HG02798 (cell line): ENCODE results near the gene GNLY.

Source experiments
- ATAC-seq: cut with Tn5 transposase; IDR thresholded peaks from one replicate; pipeline ENCODE4 v1.9.1; 2021; ENCODE audit warnings: mild to moderate bottlenecking; ENCODE audit not compliant: unreplicated experiment, poor library complexity

Gene GNLY

DNA sequence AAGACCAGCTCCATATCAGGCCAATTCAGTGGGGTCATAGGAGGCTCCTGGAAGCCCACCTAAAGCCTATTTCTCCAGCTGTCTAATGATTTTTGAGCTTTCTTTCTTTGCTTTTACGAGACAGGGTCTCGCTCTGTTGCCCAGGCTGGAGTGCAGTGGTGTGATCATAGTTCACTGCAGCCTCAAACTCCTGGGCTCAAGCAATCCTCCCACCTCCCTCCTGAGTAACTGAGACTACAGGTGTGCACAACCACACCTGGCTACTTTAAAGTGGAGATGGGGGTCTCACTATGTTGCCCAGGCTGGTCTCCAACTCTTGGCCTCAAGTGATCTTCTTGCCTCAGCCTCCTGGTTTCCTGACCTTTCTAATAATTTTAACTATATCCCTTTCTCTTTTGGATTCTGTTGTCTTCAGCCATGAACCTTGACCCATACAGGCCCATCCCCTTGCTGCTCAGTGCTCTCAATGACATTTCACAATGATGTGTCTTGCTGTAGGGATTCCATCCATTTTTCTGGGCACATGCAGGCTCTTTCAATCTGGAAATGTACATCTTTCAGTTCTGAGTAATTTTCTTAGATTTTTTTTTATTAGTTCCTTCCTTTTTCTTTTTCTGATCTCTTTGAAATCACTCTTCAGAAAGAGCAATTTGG is 29.7 kb downstream of the GNLY start:
- no peak for ATAC-seq

GRCh38 chr2:85724731-85725181 is 30.6 kb downstream of the GNLY start:
- ATAC-seq = no peak

DNA sequence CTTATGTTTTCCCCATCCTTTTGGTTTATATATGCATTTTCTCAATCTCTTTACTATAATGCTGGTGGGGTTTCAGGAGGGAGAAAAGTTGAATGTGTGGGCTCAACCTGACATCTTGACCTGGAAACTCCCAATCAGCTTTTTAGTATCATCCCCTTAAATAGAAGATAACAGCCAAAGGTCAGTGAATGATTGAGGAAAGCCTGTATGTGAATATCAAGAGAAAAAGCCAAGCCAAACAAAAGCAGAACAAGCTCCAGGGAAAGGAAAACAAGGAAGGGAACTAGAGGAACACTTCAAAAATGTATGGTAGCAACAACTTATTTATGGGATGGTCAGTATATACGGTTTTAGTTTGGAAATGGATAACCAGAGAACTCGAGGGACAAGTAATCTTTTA is 31.3 kb downstream of the GNLY start:
- no peak for ATAC-seq

DNA sequence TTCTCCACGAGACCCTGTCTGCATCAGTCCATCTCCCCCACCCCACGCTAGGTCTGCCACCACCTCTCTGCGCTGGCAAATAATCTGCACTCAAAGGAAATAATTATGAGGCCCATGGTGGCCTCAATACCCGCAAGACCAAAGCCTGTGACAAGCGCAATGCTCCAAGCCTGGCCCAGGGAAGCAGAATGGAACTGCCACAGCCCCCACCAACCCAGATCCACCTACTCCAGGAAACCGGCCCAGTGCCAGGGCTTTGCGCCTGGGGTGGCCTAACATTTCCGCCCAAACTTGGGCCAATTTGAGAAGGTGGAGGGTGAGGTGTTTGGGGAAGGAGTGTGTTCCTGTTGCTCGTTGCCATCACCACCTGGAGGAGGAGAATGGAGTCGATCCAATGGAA is 33.6 kb downstream of the GNLY start:
- ATAC-seq = no peak

DNA sequence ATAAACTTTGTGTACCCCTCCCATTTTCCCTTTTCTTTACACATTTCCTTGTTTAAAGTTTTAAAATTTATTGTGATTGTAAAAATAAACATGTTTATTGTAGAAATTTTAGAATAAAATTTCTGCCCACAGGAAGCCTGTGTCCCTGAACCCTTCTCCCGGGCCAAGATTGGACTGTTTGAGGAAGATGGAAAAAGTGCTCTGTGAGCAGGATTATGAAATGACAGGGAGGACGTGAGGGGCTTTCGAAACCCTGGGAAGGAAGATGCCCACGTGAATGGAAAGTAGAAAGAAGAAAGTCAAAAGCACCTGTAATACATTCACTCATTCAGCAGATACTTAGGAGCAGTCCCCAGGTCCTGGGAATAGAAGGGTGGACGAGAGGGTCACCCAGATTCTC is 34.2 kb downstream of the GNLY start:
- ATAC-seq = no peak

DNA sequence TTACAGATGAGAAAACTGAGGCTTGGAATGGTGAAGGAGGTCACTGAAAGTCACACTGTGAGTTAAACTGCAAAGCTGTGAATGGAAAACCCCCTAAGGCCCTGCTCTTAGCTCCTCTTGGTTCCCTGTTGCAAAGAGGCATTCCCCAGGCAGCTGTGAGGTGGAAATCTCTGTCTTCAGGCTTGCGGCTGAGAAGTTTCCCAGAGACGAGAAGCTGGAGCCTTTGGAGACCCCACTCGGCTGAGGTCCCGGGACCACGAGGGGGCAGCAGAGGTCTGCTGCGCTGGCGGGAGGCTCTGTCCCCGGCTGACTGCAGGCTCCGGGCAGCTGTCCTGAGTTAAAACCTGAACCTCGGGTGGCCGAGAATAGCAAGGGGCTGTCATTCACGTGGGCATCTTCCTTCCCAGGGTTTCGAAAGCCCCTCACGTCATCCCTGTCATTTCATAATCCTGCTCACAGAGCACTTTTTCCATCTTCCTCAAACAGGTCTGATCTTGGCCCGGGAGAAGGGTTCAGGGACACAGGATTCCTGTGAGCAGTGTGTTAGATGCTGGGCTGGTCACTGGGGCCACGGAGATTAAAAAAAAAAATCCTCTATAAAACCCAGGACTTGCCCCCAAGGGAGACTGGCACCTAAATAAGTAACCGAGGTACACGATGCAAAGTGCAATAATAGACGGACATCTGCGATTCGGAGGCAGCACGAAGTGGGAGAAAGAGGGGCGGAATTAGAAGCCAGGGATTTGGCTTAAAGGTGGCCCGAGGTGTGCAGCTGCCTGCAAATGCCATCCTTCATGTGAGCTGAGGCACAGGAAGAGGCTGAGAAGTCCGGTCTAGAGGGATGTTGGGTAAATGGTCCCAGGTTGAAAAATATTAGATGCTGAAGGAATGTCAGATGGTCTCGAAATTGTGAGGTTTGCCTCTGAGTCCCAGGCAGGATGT is 35.0 kb downstream of the GNLY start:
- peak; percentile 89 for ATAC-seq

DNA sequence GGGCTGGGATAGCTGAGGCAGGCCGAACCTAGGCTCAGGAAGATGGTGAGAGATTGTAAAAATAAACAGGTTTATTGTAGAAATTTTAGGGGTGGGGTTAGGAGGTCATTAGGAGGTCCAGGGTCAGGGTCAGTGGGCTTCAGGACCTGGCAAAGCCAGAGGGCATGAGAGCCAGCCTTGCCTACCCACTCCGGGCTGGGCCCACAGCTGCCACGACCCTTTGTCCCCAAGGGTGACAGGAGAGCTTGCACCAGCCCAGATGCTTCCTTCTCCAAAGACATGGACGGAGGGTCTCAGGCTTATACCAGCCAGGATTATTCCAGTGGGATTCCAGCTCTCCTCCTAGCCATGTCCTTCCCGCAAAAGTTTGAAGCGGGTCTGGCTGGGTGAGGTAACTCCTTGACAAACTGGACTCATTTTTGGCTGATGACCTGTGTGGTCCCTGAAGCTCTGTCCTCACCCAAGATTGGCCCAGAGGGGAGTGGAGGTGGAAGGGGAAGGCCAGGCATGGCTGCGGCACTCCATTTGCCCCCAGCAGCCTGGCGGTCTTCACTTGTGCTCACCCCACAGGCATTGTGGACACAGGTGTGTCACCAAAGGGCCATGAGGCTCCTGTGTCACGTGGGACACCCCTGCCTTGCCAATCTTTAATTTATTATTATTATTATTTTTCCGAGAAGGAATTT is 35.8 kb downstream of the GNLY start:
- ATAC-seq = no peak

- no peak for ATAC-seq
These were observed 36.6 kb downstream of the GNLY start for GRCh38 chr2:85730686-85731230.

DNA sequence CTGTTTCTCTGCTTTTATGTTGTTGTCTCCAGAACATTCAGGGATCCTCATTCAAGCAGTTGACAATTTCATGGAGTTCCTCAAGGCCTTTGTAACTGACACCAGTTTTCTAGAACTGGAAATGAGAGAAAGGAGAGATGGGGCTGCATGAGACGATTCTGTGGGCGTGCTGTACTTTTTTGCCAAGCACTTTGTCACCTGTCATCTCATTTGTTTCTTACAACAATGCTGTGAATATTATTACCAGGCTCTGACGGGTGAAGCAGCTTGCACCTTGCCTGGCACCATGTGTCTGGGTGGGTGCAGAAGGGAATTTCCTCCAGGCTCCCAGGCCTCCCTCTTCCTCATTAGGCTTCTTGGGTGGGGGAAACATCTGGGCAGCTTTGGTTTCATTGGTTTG is 37.4 kb downstream of the GNLY start:
- no peak for ATAC-seq

- no peak for ATAC-seq
These were observed 38.4 kb downstream of the GNLY start for GRCh38 chr2:85732467-85733120.

DNA sequence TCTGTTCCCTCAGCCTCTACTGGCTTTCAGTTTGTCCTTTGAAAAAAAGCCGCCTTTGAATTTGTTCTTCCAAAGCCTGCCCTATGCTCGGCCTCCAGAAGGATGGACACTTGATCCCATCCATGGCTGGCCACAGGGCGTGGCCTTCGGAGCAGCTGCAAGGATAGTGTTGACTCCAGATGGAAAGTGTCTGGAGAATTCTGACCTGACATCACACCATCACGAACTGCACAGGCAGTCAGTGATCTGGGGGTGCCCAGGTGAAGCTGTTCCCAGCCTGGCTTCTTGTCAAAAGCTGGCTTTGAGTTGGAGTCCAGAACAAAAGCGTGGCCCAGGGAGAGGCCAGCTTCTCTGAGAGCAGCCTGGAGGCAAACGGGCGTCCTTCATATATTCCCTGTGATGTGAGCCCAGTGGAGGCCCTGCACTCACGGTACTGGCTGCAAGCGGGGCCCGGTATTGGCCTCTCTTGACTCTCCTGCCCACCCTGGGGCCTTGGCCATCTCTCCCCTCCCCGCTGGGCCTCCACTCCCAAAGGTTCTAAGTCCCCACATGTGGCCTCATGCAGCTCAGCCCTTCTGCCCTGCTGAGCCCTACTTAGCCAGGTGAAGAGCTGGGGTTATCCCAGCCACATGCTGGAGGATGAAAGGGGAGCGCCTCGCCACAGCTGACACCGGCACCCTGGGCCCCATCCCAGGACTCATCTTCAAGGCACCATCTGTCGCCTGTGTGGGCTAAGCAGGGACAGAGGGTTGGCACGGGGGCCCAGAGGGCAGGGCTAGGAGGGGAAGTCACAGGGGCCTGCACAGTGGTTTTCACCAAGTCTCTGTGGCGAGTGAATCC is 39.2 kb downstream of the GNLY start:
- ATAC-seq = no peak

DNA sequence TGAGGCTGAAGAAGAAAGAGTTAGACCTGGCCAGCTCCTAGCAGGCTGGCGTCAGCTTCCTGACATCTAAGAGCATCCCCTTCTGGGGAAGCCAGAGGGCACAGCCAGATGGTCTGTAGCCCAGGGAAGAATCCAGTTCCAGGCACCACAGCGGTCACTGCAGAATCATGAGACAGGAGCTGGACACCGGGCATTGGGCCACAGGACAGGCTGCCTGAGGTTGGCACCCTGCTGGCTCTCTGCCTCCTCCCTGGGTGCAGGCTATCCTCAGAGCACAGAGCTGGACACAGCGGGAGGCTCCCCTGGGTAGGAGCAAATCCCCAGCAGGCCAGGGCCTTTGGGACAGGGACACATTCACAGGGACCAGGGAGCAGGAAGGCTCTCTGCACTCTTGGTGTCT is 39.9 kb downstream of the GNLY start:
- ATAC-seq = no peak

GRCh38 chr2:85734942-85735608 is 40.9 kb downstream of the GNLY start:
- no peak for ATAC-seq

GRCh38 chr2:85735691-85736090 is 41.5 kb downstream of the GNLY start:
- ATAC-seq = no peak

DNA sequence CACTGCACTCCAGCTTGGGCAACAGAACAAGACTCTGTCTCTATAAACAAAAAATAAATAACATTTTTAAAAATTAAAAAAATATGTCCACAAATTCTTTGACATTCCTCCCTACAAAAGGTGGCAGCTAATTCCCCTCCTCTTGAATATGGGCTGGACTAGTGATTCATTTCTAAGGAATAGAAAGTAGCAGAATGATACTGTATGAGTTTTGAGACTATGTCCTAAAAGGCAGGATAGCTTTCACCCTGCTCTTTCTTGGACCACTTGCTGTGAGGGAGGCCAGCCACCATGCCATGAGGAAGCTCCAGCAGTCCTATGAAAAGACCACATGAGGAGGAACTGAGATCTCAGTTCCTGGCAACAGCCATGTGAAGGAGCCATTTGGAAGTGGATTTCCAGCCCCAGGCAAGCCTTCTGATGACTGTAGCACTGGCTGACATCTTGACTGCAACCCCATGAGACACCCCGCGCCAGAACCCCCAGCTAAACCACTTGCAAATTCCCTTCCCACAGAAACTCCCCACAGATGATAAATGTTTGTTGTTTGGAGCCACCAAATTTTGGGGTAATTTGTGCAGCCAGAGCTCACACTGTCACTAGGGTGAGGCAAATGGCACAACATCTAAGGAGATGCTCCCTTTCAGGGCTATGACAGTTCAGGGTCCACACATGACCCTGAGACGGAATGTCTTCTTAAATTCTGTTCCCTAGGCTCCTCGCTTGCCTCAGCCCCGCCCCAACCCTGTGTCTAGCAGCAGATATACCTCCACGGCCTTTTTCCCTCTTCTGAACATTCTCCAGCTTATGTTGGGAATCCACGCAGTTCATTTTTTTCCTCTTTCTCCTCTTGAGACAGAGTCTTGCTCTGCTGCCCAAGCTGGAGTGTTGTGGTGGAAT is 42.5 kb downstream of the GNLY start:
- ATAC-seq = no peak

- ATAC-seq = no peak
These were observed 43.3 kb downstream of the GNLY start for GRCh38 chr2:85737481-85737880.

GRCh38 chr2:85737961-85738360 is 43.8 kb downstream of the GNLY start:
- no peak for ATAC-seq

GRCh38 chr2:85740193-85740592 is 46.0 kb downstream of the GNLY start:
- ATAC-seq = no peak
